Activated naive CD4-positive, alpha-beta T cell treated with anti-CD3 and anti-CD28 coated beads for 36 hours (primary cell): ENCODE data around the gene ITLN1. TPM values are rescaled to one million over a fixed set of nuclear protein-coding genes. Genes with fewer than 3 reads are reported as not detected.

Experiments used
- CTCF ChIA-PET: fragments of 350-600 bp; sonication (Branson Sonifier 250); formaldehyde crosslinking; loops from one replicate; lab custom pipeline; 2021; ENCODE audit warnings: antibody characterized with exemption; lab: Charles Lee
- DNase-seq: peaks from one replicate; pipeline ENCODE4 v3.0.0-alpha.2; 2020
- H3K27ac Mint-ChIP-seq: one replicate; pipeline ENCODE4 v1.8.0; 2021; ENCODE audit warnings: mild to moderate bottlenecking, mixed read lengths
- H3K27me3 Mint-ChIP-seq: one replicate; pipeline ENCODE4 v1.8.0; 2021; ENCODE audit warnings: low read depth, mixed read lengths
- H3K36me3 Mint-ChIP-seq: one replicate; pipeline ENCODE4 v1.8.0; 2021; ENCODE audit warnings: low read depth, mixed read lengths
- H3K4me1 Mint-ChIP-seq: one replicate; pipeline ENCODE4 v1.8.0; 2021; ENCODE audit warnings: low read depth, mixed read lengths
- H3K4me3 Mint-ChIP-seq: one replicate; pipeline ENCODE4 v1.8.0; 2021; ENCODE audit warnings: mild to moderate bottlenecking, moderate library complexity, mixed read lengths
- H3K9me3 Mint-ChIP-seq: one replicate; pipeline ENCODE4 v1.8.0; 2021; ENCODE audit warnings: mixed read lengths
- intact Hi-C: fragments of 100-400 bp; cut with micrococcal nuclease; formaldehyde crosslinking; loops from one replicate; pipeline ENCODE4 v1.15.1; 2023
- total RNA-seq, 2 experiments: library from RNA; stranded (reverse); gene quantifications; one replicate each; pipeline ENCODE4 v1.2.3, GENCODE V29; 2021

The ITLN1 gene
- total RNA-seq, 2 experiments from 2014 or later: not detected

DNA sequence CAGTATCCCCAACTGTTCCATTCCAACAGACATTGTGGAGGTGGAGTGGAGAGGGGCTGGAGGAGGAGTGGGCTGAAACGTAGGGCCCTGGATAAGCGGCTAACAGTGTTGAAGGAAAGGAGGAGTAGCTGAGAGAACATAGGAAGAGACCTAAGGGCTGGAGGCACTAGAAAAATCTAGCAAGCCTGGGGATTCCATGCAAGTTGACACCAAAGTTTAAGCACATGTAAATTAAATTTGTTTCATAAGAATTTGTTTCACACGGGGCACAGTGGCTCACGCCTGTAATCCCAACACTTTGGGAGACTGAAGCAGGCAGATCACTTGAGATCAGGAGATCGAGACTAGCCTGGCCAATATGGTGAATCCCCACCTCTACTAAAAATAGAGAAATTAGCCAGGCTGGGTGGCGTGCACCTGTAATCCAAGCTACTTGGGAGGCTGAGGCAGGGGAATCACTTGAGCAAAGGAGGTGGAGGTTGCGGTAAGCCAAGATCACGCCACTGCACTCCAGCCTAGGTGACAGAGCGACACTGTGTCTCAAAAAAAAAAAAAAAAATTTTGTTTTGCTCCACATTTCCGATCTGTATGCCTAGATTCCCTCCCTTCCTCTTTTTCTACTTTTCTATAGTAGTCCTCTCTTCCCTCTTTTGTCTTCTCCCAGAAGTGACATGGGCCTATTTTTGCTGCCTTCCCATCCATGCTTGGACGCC lies 21.8 kb downstream of the ITLN1 start:
- Mint-ChIP-seq H3K4me3 (no peak overlapping the region), H3K27me3 (no peaks in the 10 kb centered on the region), H3K36me3 (no peaks in the 10 kb centered on the region), H3K27ac (no peak overlapping the region), H3K9me3 (no peaks in the 10 kb centered on the region), H3K4me1 (peaks cover 10% of the 10 kb centered on the region)
- CTCF ChIA-PET: interaction anchor here (0.9 to 5.0 kb wide), 9 partner anchors 12 to 92 kb away, joined by 3 to 21 read pairs (median 4); partner anchors contain the start of genes ITLN1 and ITLN2
- intact Hi-C loops: no loop called here
- DNase-seq: no peak

DNA sequence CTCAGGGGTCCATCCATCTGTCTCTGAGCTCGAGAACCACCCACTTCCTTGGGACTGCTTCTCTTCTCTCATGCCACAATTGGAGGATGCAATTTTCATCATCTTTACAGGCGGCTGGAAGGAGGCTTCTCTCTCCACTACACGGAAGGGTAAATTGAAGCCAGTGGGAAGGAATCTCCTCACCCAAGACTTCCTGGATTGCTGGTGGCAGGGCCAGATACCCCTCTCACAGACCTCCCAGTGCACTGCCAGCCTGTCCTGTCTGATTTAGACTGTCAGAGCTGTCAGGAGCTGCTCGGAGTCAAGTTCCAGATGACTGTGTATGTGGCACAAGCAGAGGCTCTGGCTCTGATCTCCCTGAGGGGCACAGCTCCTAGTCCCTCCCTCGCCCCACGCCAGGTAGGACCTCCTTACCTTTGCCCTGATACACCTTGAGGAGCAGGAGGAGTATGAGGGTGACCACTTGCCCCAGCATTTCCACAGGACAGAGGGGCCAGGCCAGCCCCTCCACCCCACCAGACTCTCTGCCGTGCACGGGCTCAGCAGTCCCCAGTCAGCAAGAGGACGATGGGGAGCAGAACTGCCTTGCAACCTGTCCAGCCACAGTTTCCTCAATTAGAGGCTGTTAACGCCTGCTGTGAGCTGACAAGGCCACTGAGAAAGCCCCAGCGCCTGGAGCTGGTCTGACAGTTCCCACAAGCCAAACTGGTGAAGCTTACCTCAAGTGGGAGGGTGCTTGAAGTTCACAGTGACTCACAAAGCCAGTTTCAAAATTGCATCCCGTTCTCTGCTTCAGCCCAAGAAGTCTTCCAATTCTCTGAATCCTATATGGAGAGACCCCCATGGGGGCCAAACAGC lies 22.5 kb downstream of the ITLN1 start, which contains the start of gene CD244:
CD244 (minus strand) TSS at position 685 of the 858 bp plus-strand sequence; CDS start at position 475, 210 bp downstream.
- intact Hi-C loops: no loop called here
- Mint-ChIP-seq H3K4me1 (peaks cover 10% of the 10 kb centered on the region), H3K9me3 (no peaks in the 10 kb centered on the region), H3K36me3 (no peaks in the 10 kb centered on the region), H3K4me3 (no peak within 1 kb of the TSS), H3K27me3 (no peaks in the 10 kb centered on the region), H3K27ac (no peak within 1 kb of the TSS)
- CTCF ChIA-PET: interaction anchor here (0.9 to 5.0 kb wide), 8 partner anchors 12 to 92 kb away, joined by 3 to 21 read pairs (median 4); partner anchors contain the start of gene ITLN2
- peak; percentile 76 for DNase-seq

DNA sequence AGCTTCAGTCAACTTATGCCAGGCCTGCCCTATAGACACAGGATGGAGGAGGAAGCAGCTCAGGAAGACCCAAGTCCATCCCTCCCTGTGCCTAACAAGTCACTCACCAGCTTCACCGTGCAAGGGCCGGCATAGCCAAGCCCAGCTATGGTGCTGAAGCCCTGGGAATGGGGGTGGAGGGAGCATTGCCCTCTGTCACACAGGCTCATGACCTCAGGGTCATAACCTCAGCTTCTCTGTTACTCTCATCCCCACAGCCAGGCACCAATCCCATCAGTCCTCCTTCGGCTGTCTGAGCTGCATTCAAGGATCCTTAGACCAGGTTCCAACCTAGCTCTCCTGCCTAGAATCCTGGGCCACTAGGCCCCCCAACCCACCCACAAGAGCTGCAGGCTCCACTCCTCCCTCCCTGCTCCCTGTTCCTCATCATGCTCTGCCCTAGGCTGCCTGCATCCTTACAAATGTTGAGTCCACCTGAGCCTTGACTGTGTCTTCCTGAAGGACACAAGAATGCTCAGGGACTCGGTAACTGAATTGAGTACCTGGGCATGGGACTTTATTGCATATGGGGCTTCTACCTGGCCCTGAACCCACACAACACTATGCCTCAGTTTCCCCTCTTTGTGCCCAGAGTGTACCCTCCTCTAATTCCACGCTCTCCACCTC lies 24.0 kb downstream of the ITLN1 start:
- Mint-ChIP-seq H3K9me3 (no peaks in the 10 kb centered on the region), H3K4me3 (no peak overlapping the region), H3K36me3 (no peaks in the 10 kb centered on the region), H3K4me1 (peaks cover 10% of the 10 kb centered on the region), H3K27ac (no peak overlapping the region), H3K27me3 (no peaks in the 10 kb centered on the region)
- CTCF ChIA-PET: interaction anchor here (0.6 to 5.0 kb wide), 5 partner anchors 25 to 889 kb away, joined by 3 to 21 read pairs (median 3); no protein-coding TSS in a partner anchor
- intact Hi-C loops: no loop called here
- no peak for DNase-seq

DNA sequence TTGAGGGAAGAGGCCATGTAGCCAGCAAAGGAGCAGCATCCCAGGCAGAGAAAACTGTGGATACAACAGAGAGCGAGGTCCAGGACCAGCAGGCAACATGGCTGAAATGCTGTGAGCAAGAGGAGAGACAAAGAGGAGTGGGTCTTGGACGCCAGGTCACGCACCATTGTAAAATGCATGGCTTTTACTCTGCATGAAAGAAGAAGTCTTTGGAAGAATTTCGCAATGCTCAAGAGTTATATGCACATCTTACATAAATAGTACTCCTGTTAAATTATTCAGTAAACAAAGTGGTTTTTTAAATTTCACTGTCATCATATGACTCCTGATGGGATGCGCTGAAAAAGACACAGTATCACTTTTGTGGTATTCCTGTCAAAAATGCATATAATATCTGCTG lies 25.8 kb downstream of the ITLN1 start:
- Mint-ChIP-seq H3K27ac (no peak overlapping the region), H3K36me3 (no peaks in the 10 kb centered on the region), H3K9me3 (no peaks in the 10 kb centered on the region), H3K27me3 (no peaks in the 10 kb centered on the region), H3K4me1 (peaks cover 10% of the 10 kb centered on the region), H3K4me3 (no peak overlapping the region)
- no peak for DNase-seq
- CTCF ChIA-PET: interaction anchor here (1.7 kb wide), 1 partner anchor 95 kb away, joined by 3 read pairs; no protein-coding TSS in a partner anchor
- intact Hi-C loops: no loop called here

DNA sequence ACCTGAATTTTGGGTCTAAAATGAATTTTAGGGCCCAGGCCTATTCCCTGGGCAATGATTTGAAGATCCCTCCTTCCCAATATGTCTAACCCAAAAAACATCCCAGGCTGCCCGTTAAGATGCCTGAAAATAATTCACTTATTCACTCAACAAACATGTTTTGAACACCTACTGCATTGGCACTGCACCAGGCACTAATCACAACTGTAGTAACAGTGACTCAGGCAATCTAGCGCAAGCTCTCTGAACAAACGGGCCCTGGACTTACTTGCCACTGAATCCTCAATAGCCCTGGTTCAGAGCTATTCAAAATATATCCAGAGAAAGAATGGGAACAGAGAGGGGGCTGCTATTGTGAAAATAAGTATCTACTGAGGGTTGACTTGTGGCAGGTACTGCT lies 26.5 kb downstream of the ITLN1 start:
- H3K27ac Mint-ChIP-seq: no peak overlapping the region
- intact Hi-C loops: no loop called here
- no peak for DNase-seq
- CTCF ChIA-PET: interaction anchor here (1.7 kb wide), 1 partner anchor 95 kb away, joined by 3 read pairs; no protein-coding TSS in a partner anchor
- no peaks in the 10 kb centered on the region for H3K36me3 Mint-ChIP-seq
- no peaks in the 10 kb centered on the region for H3K9me3 Mint-ChIP-seq
- H3K4me1 Mint-ChIP-seq: peaks cover 13% of the 10 kb centered on the region
- H3K4me3 Mint-ChIP-seq: no peak overlapping the region
- peaks cover 2% of the 10 kb centered on the region for H3K27me3 Mint-ChIP-seq

DNA sequence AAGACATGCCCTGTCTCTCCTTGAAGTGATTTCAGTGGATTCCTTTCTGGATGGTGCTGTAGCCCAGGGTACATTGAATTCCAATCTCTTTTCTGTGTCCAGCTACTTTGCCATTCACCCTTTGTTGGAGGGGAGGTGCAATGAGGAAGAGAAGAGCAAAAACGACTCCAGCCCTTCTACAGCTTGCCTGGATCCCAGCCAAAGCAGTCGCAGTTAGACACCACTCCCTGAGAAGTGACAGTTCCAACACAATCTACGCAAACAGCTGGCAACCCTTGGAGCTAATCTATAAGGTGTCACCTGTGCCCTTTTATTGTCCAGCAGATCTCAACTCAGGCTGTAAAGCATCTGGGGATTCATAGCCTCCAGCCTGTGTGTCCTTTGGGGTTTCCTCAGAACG lies 26.9 kb downstream of the ITLN1 start:
- Mint-ChIP-seq H3K4me3 (no peak overlapping the region), H3K4me1 (peaks cover 12% of the 10 kb centered on the region), H3K27ac (no peak overlapping the region), H3K36me3 (no peaks in the 10 kb centered on the region), H3K27me3 (peaks cover 2% of the 10 kb centered on the region), H3K9me3 (no peaks in the 10 kb centered on the region)
- CTCF ChIA-PET: interaction anchor here (1.7 kb wide), 1 partner anchor 96 kb away, joined by 3 read pairs; no protein-coding TSS in a partner anchor
- intact Hi-C loops: no loop called here
- no peak for DNase-seq

DNA sequence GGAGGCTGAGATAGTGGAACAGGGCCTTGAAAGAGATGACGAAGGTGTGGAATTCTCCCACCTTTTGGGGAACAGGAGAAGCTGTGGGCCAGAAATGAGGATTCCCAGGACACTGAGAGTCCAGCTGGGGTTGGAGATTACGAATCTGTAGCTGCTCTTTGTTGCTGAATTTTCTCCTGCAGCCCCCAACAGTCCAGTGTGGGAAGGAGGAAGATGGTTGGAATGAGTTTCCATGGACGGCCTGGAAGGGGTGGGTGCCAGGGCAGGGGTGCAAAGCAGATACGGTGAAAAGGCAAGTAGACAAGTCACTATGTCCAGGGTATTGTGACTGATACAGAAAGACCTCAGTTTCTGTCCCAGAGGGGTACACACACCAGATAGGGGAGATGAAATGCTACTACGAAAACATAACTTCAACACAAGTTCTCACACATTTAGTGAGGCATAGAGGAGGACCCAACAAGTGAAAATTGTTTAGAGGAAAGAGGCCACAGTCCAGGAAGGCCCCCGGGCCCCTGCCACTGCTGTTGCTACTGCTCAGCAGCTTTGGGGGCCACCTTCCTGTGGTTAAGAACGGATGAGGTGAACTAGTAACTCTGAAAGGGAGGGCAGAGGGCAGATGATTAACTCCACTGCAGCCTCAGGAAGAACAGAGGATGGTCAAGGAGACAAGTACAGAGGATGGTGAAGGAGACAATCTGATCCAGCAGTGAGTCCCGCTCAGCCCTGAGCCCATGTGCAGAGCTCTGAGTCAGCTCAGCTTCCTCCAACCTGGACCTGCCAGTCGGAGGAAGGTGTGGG lies 29.6 kb downstream of the ITLN1 start:
- intact Hi-C loops: no loop called here

GRCh38 chr1:160853754-160854153 lies 31.2 kb downstream of the ITLN1 start:
- Mint-ChIP-seq H3K4me1 (peaks cover 3% of the 10 kb centered on the region), H3K27me3 (peaks cover 2% of the 10 kb centered on the region), H3K36me3 (no peaks in the 10 kb centered on the region), H3K4me3 (no peak overlapping the region), H3K27ac (no peak overlapping the region), H3K9me3 (no peaks in the 10 kb centered on the region)
- CTCF ChIA-PET: interaction anchor here (0.7 to 1.5 kb wide), 3 partner anchors 14 to 86 kb away, joined by 3 to 5 read pairs (median 4); no protein-coding TSS in a partner anchor
- intact Hi-C loops: no loop called here
- DNase-seq: no peak

More for the DNA sequence above, 29.6 kb downstream of the ITLN1 start:
- no peak overlapping the region for H3K27ac Mint-ChIP-seq
- H3K9me3 Mint-ChIP-seq: no peaks in the 10 kb centered on the region
- H3K36me3 Mint-ChIP-seq: no peaks in the 10 kb centered on the region
- peak; percentile 21 for DNase-seq
- peaks cover 3% of the 10 kb centered on the region for H3K4me1 Mint-ChIP-seq
- H3K27me3 Mint-ChIP-seq: peaks cover 2% of the 10 kb centered on the region
- no peak overlapping the region for H3K4me3 Mint-ChIP-seq
- CTCF ChIA-PET: interaction anchor here (1.0 to 2.2 kb wide), 6 partner anchors 10 to 96 kb away, joined by 3 to 8 read pairs (median 4); no protein-coding TSS in a partner anchor

DNA sequence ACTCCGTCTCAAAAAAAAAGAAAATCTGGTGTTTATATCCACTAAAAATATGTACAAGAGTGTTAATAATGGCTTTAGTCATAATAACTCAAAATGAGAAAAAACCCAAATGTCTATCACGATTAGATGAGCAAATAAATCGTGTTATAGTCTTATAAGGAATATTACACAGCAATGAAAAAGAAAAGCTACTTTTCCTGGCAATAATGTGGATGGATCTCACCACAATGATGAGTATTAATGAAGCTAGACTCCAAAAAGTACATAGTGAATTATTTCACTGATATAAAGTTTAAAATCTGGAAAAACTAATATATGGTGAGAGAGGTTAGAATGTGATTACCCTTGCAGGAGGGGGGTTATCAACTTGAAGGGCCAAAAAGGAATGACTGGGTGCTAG lies 32.0 kb downstream of the ITLN1 start:
- Mint-ChIP-seq H3K36me3 (no peaks in the 10 kb centered on the region), H3K4me1 (peaks cover 3% of the 10 kb centered on the region), H3K27me3 (peaks cover 2% of the 10 kb centered on the region), H3K9me3 (no peaks in the 10 kb centered on the region), H3K4me3 (no peak overlapping the region), H3K27ac (no peak overlapping the region)
- CTCF ChIA-PET: interaction anchor here (0.7 to 1.5 kb wide), 3 partner anchors 13 to 85 kb away, joined by 3 to 5 read pairs (median 4); no protein-coding TSS in a partner anchor
- DNase-seq: no peak
- intact Hi-C loops: no loop called here

DNA sequence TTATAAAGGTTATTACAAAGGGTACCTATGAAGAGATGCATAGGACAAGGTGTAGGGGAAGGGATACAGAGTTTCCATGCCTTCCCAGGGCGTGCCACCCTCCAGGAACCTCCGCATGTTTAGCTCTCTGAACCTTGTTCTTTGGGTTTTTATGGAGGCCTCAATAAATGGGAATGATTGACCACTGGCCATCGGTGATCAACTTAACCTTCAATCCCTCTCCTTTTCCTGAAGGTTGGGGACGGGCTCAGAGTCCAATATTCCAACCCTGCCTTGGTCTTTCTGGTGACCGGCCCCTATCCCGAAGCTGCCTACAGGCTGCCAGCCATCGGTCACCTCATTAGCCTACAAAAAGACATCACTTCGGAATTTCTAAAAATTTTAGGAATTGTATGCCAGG lies 34.0 kb downstream of the ITLN1 start:
- Mint-ChIP-seq H3K27me3 (peaks cover 2% of the 10 kb centered on the region), H3K4me1 (peaks cover 3% of the 10 kb centered on the region), H3K4me3 (no peak overlapping the region), H3K9me3 (no peaks in the 10 kb centered on the region), H3K27ac (no peak overlapping the region), H3K36me3 (no peaks in the 10 kb centered on the region)
- DNase-seq: no peak
- intact Hi-C loops: no loop called here
- CTCF ChIA-PET: interaction anchor here (0.8 to 2.0 kb wide), 3 partner anchors 12 to 101 kb away, joined by 3 to 6 read pairs (median 5); partner anchors contain the start of gene CD244

DNA sequence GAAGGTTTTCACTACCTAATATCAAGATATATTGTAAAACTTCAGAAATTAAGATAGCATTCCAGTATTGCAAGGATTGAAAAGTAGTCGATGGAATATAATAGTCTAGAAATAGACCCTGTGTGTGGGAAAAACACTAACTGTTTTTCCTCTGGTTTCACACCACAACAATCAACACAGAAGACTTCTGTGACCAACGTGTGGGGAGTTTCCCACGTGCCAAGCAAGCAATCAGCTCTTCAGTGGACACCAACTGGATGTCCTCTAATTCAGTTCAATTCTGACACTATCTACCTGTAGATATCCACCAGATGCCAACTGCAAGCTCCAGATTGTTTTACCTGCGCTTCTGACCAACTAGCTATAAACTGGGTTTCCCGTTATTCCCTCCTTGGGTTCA lies 34.4 kb downstream of the ITLN1 start:
- intact Hi-C loops: no loop called here
- H3K27ac Mint-ChIP-seq: no peak overlapping the region
- CTCF ChIA-PET: interaction anchor here (0.9 to 2.0 kb wide), 3 partner anchors 12 to 102 kb away, joined by 3 to 6 read pairs (median 5); partner anchors contain the start of gene CD244
- peaks cover 2% of the 10 kb centered on the region for H3K27me3 Mint-ChIP-seq
- no peak overlapping the region for H3K4me3 Mint-ChIP-seq
- DNase-seq: no peak
- peaks cover 3% of the 10 kb centered on the region for H3K4me1 Mint-ChIP-seq
- H3K36me3 Mint-ChIP-seq: no peaks in the 10 kb centered on the region
- no peaks in the 10 kb centered on the region for H3K9me3 Mint-ChIP-seq
